ENCODE data around the gene TTBK1.

DNA sequence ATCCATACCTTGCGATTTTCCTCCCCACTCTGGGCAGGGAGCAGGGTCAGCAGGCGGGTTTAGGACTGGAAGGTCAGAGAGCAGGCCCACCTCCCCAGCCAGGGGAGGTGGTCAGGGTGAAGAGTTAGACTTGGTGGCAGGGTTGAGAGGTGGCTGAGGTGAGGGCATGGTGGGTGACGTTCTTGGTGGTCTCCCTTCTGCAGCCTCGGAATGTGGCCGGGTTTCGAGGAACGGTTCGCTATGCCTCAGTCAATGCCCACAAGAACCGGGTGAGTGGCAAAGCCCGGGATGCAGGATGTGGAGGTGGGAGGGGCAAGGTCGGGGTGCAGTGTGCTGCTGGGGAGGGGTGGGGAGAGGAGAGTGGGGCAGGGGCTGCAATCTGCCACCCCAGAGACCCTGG, 11.6 kb downstream of the TTBK1 start:
- no peak for TF ChIP-seq POLR2AphosphoS5 (IDR thresholded peaks at IDR 0.05)
- TF ChIP-seq POLR2A (IDR thresholded peaks at IDR 0.05) = no peak
- no peak for TF ChIP-seq CTCF (IDR thresholded peaks at IDR 0.05 in 8 of 11, conservative IDR thresholded peaks at IDR 0.05 in 3 of 11)
